Breast epithelium (tissue), 4 donors: ENCODE data around the gene ENOX1. TPM values are rescaled to one million over a fixed set of nuclear protein-coding genes. Genes with fewer than 3 reads are reported as not detected.

Experiments used
- DNase-seq, 2 donors: peaks; one replicate each; pipeline ENCODE4 v3.0.0-alpha.2; 2019; ENCODE audit warnings: low spot score in 2 of 2
- H3K27ac ChIP-seq, 2 donors: fragments of 200-600 bp; sonication (generic) in 1 of 2; one replicate each; pipeline ENCODE4 v1.5.1; 2016 to 2019; ENCODE audit warnings: mild to moderate bottlenecking in 1 of 2
- H3K27me3 ChIP-seq, 2 donors: fragments of 200-600 bp; sonication (generic) in 1 of 2; one replicate each; pipeline versions ENCODE4 v1.5.1 to v1.6.0; 2017 to 2019; ENCODE audit warnings: control low read depth in 1 of 2, mild to moderate bottlenecking in 1 of 2
- H3K36me3 ChIP-seq: fragments of 200-600 bp; one replicate; pipeline ENCODE4 v1.5.1; 2019
- H3K4me1 ChIP-seq, 2 donors: fragments of 200-600 bp; sonication (generic); one replicate each; pipeline ENCODE4 v1.5.1; 2016 to 2019; ENCODE audit warnings: control low read depth in 1 of 2
- H3K4me3 ChIP-seq, 3 donors: fragments of 200-600 bp; sonication (generic); 1 replicate in 2 of 3; 2 replicates in 1 of 3; pipeline ENCODE4 v1.5.1; 2016 to 2019; ENCODE audit warnings: mild to moderate bottlenecking in 3 of 3, moderate library complexity in 2 of 3
- H3K9me3 ChIP-seq, 2 donors: fragments of 200-600 bp; sonication (generic) in 1 of 2; one replicate each; pipeline ENCODE4 v1.5.1; 2016 to 2019; ENCODE audit warnings: control low read depth in 1 of 2
- POLR2A ChIP-seq: fragments of 450-650 bp; IDR thresholded peaks from one replicate; pipeline ENCODE4 v1.6.1; 2016; ENCODE audit warnings: antibody characterized with exemption, mild to moderate bottlenecking, moderate library complexity
- POLR2AphosphoS5 ChIP-seq, 3 donors: sonication (generic); formaldehyde crosslinking; IDR thresholded peaks; one replicate each; pipeline ENCODE4 v1.6.1; 2017; ENCODE audit warnings: antibody characterized with exemption in 3 of 3
- intact Hi-C: fragments of 100-400 bp; cut with DNase I; formaldehyde crosslinking; loops from one replicate; pipeline ENCODE4 v1.15.1; 2023; ENCODE audit warnings: low total_unique reads
- total RNA-seq, 3 donors: library from RNA; depleted of rRNA; stranded (reverse); fragments of >200 nt; gene quantifications; one replicate each; pipeline ENCODE4 v1.1.0, GENCODE V29; 2016
- TF ChIP-seq, protein P1 (sequence below), 3 donors: fragments of 450-650 bp; IDR thresholded peaks; one replicate each; pipeline ENCODE4 v1.5.1; 2016 to 2017; ENCODE audit warnings: antibody characterized with exemption in 3 of 3, mild to moderate bottlenecking in 3 of 3, moderate library complexity in 3 of 3

ENOX1 gene
- total RNA-seq, 3 donors from 2014 or later, result 1.9 to 2.3 (median 2.0) TPM

DNA sequence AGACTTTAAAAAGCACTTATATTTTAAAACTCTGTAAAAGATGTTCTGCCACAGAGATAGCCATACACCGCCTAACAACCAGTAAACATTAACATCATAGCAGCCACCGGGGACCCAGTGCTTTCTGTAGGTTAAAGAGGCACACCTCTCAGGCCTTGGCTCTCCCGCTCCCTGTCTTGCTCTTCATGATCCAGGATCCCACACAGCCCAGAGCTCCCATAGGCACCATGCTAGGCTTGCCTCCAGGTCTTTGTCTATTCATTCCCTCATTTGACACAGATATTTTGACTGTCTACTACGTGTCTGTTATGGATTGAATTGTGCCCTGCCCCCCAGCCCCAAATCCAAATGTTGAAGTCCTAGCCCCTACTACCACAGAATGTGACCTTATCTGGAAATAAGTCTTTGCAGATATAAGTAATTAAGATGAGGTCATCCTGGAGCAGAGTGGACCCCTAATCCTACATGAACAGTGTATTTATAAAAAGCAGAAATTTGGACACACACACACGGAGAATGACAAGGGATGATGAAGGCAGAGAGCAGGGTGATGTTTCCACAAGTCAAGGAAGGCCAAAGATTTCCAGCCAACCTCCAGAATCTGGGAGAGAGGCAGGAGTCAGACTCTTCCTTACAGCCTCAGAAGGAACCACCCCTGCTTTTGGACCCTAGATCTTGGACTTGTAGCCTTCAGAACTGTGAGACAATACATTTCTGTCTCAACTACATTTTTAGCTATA lies 490.8 kb downstream of the ENOX1 start:
- no peaks in the 10 kb centered on the region for H3K36me3 ChIP-seq
- H3K4me1 ChIP-seq, result no peaks in the 10 kb centered on the region
- H3K27me3 ChIP-seq, result no peaks in the 10 kb centered on the region
- H3K4me3 ChIP-seq, result no peak overlapping the region
- no peaks in the 10 kb centered on the region for H3K9me3 ChIP-seq
- no peak for TF ChIP-seq POLR2AphosphoS5 (IDR thresholded peaks at IDR 0.05)
- TF ChIP-seq, protein P1, sequence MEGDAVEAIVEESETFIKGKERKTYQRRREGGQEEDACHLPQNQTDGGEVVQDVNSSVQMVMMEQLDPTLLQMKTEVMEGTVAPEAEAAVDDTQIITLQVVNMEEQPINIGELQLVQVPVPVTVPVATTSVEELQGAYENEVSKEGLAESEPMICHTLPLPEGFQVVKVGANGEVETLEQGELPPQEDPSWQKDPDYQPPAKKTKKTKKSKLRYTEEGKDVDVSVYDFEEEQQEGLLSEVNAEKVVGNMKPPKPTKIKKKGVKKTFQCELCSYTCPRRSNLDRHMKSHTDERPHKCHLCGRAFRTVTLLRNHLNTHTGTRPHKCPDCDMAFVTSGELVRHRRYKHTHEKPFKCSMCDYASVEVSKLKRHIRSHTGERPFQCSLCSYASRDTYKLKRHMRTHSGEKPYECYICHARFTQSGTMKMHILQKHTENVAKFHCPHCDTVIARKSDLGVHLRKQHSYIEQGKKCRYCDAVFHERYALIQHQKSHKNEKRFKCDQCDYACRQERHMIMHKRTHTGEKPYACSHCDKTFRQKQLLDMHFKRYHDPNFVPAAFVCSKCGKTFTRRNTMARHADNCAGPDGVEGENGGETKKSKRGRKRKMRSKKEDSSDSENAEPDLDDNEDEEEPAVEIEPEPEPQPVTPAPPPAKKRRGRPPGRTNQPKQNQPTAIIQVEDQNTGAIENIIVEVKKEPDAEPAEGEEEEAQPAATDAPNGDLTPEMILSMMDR (IDR thresholded peaks at IDR 0.05), result no peak
- no peak for TF ChIP-seq POLR2A
- intact Hi-C loops, result no loop called here
- H3K27ac ChIP-seq, result no peak overlapping the region
- no peak for DNase-seq

DNA sequence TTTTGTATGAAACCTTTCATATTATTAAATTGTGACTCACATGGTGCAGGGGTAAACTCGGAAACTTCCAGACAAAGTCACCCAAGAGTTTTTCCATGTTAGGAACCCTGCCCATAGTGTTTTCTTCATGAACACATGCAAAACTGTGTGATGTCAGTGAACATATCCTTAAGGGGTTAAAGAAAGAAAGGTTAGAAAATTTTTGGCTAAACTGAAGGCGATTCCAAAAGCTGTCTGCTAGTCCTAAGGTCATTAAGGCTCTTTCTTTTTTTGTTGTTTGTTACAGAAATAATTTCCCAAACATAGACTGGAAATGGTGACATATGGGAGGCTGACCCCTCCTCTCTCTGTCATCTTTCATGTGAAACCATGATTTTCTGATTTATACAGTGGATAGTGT lies 491.5 kb downstream of the ENOX1 start:
- Histone ChIP-seq H3K4me1 (no peaks in the 10 kb centered on the region), H3K36me3 (no peaks in the 10 kb centered on the region), H3K4me3 (no peak overlapping the region), H3K9me3 (no peaks in the 10 kb centered on the region), H3K27ac (no peak overlapping the region), H3K27me3 (no peaks in the 10 kb centered on the region)
- intact Hi-C loops, result no loop called here
- no peak for DNase-seq
- no peak for TF ChIP-seq POLR2AphosphoS5 (IDR thresholded peaks at IDR 0.05)
- TF ChIP-seq POLR2A, result no peak
- TF ChIP-seq, protein P1 (IDR thresholded peaks at IDR 0.05), result no peak

DNA sequence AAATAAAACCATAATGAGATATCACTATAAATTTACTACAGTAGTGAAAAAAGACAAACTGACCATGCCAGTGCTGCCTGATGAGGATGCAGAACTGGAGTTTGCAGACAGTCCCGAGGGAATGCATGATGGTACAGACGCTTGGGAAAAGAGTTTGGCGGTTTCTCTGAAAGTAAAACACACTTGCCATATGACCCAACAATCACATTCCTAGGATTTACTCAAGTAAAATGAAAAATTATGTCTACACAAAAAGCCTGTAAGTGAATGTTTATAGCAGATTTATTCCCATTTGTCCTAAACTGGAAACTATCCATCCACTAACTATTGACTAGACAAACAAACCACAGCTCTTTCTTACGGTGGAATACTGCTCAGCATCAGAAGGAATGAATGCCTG lies 492.4 kb downstream of the ENOX1 start:
- no peak overlapping the region for H3K4me3 ChIP-seq
- DNase-seq, result no peak
- intact Hi-C loops, result no loop called here

DNA sequence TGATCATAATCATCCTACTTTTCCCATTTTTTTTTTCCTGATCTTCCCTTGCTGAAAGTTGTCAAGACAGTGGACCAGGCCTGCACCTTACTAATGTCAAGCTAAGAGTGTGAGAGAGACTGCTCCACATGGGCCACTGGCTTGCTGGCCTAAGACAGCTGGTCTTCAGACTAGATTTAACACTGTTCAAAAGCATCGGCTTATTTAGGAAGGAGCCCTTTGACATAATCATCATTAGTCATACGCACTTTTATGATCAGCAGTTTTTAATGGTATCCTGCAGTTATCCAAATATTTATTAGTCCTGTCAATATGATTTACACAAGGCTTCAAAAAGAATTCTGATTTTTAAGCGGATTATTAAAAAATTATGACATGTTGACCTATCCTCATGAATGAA lies 492.8 kb downstream of the ENOX1 start:
- TF ChIP-seq, protein P1 (IDR thresholded peaks at IDR 0.05), result no peak
- H3K4me3 ChIP-seq, result no peak overlapping the region
- H3K4me1 ChIP-seq, result no peaks in the 10 kb centered on the region
- no peak for DNase-seq
- no peaks in the 10 kb centered on the region for H3K36me3 ChIP-seq
- no peak overlapping the region for H3K27ac ChIP-seq
- intact Hi-C loops, result no loop called here
- no peaks in the 10 kb centered on the region for H3K27me3 ChIP-seq
- H3K9me3 ChIP-seq, result no peaks in the 10 kb centered on the region

More for the DNA sequence above, 492.4 kb downstream of the ENOX1 start:
- H3K27ac ChIP-seq, result no peak overlapping the region
- TF ChIP-seq, protein P1 (IDR thresholded peaks at IDR 0.05), result no peak
- TF ChIP-seq POLR2A, result no peak
- no peak for TF ChIP-seq POLR2AphosphoS5 (IDR thresholded peaks at IDR 0.05)
- no peaks in the 10 kb centered on the region for H3K27me3 ChIP-seq
- no peaks in the 10 kb centered on the region for H3K4me1 ChIP-seq
- no peaks in the 10 kb centered on the region for H3K9me3 ChIP-seq
- H3K36me3 ChIP-seq, result no peaks in the 10 kb centered on the region

DNA sequence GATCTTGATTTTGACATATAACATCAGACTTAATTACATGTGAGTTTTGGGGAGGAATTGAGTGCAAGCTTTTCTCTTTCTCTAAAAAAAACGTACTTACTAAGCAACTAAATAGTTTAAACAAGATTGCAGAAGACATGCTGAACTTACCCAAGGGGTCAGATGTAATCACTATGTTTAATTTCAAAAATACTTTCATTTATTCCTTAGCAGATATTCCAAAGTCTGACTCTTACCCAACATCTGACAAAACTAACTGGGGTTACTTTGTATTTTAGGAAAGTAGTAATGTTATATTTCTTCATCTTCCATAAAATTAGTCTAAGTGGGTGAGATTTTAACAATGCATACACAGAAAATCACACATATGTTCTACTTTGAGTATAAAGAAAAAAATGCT lies 493.2 kb downstream of the ENOX1 start:
- intact Hi-C loops, result no loop called here
- Histone ChIP-seq H3K27ac (no peak overlapping the region), H3K4me3 (no peak overlapping the region), H3K9me3 (no peaks in the 10 kb centered on the region), H3K27me3 (no peaks in the 10 kb centered on the region), H3K36me3 (no peaks in the 10 kb centered on the region), H3K4me1 (no peaks in the 10 kb centered on the region)
- DNase-seq, result no peak
- TF ChIP-seq, protein P1 (IDR thresholded peaks at IDR 0.05), result no peak
- TF ChIP-seq POLR2AphosphoS5 (IDR thresholded peaks at IDR 0.05) (no peak), POLR2A (no peak)
